GM12872 (cell line): Measurements from ENCODE around the gene FERMT2.

Experiments used
- TF ChIP-seq, protein P1 (sequence below): IDR thresholded peaks from 3 replicates; pipeline ENCODE4 v1.5.1; 2011; ENCODE audit warnings: low read depth, mild to moderate bottlenecking, low read length, moderate library complexity; ENCODE audit not compliant: insufficient read depth

The FERMT2 gene

DNA sequence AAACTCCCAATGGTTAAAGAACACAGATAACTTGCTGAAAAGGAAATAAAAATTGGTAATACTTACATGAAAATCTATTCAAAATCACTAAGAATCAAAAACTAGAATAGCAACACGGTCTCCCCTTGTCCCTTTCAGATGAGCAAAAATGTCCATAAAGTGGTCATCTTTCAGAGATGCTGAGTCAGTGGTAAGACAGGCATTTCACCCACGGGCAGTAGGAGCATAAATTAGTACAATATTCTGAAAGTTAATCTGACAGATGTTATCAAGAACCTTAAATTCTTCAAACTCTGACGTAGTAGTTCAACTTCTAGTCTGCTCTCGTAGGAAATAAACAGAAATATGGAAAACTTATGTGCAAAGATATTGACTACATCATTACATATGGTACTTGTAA is 126.4 kb downstream of the FERMT2 start:
- TF ChIP-seq, protein P1, sequence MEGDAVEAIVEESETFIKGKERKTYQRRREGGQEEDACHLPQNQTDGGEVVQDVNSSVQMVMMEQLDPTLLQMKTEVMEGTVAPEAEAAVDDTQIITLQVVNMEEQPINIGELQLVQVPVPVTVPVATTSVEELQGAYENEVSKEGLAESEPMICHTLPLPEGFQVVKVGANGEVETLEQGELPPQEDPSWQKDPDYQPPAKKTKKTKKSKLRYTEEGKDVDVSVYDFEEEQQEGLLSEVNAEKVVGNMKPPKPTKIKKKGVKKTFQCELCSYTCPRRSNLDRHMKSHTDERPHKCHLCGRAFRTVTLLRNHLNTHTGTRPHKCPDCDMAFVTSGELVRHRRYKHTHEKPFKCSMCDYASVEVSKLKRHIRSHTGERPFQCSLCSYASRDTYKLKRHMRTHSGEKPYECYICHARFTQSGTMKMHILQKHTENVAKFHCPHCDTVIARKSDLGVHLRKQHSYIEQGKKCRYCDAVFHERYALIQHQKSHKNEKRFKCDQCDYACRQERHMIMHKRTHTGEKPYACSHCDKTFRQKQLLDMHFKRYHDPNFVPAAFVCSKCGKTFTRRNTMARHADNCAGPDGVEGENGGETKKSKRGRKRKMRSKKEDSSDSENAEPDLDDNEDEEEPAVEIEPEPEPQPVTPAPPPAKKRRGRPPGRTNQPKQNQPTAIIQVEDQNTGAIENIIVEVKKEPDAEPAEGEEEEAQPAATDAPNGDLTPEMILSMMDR: no peak

DNA sequence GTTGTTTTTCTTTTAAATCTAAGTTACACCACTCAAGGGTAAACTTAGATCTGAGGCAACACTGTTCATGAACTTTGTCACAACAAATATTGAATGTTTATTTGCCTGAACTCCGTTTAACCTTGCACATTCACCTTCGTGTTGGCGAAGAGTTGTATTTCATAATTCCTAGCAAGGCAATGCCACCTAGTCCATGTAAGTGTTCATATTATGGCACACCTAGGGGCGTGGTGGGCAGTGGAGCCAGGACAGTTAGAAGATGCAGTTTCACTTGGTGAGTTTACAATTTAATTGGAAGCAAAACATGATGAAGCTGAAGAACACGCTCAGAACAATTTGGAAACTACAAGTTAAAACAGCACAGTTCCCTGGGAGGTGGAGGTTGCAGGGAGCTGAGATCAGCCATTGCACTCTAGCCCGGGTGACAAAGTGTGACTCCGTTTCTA is 129.0 kb downstream of the FERMT2 start:
- TF ChIP-seq, protein P1: no peak

DNA sequence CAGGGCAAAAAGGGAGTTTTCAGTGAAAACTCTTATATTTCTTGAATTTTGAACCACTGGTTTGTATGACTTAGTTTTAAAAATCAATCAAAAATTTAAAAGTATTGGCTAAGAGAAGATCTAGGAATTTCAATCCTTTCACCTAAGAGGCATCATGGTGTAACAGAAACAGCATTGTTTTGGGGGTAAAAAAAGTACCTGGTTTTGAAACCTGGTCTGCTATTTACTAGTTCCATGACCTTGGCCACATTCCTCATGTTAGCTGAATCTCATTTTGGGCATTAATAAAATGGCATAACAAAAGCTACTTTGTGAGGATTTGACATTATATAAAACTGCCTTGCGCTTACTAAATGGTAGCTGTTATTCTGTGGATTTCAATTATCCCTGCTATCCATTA is 142.7 kb downstream of the FERMT2 start:
- TF ChIP-seq, protein P1: no peak
